Measurements from ENCODE around the gene GNG7.
"Not testable (repeated sequence)": the region's sequence is repeated elsewhere in the genome, so short reads cannot be mapped to it uniquely, and the experiment has no call there.

GNG7 gene

DNA sequence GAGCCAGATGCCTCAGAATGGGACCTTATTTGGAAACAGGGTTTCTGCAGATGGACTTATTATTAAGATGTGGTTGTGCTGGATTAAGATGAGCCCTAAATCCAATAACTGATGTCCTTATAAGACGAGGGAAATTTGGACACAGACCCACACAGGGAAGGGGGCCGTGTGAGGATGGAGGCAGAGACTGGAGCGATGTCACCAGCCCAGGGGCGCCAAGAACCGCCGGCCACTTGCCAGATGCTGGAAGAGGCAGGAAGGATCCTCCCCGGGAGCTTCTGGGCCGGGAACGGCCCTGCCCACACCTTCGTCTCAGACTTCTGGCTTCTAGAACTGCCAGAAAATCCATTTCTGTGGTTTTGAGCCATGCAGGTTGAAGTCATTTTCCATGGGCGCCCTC lies 26.6 kb downstream of the GNG7 start:
- DNase-seq, result no peak

DNA sequence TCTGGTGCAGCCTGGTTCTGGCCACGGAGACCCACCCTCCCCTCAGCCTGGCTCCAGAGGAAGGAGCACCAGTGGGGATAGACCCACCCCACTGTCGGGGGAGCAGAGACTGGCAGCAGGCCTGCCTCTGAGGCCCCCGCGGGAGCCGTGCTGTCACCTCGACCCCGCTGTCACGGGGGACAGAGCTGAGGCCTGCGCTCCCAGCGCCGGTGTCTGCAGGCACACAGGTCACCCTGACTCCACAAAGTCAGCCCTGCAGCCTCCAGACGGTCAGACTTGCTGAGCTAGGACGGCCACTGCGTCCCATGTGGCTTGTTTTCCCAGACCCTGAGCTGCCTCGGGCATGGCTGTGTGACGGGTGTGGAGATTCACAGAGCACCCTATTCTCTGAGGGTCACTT lies 32.3 kb downstream of the GNG7 start:
- no peak for DNase-seq

DNA sequence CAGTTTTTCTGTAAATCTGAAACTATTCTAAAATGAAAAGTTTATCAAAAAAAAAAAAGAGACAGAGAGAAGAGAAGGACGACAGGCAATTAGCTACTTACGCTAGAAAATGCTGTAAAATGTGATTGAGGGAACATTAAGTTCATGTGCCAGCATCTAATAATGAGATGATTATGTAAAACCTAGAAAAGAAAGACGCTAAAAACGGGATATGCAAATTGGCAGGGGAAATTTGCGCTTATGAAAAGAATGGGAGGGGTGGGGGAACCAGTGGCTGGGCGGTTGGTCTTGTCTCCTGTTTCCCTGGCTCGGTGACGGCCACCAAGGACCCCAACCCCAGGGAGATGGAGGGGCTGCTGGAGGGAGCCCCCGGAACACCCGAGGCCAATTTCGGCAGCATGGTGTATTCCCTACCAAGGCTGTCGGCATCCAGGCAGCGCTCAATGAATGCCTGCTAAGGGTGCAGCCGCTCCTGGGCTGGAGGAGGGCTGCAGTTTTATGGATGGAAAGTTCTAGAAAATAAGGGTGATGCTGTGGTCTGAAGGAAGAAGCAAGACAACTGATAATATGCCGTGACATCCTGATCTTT lies 34.2 kb downstream of the GNG7 start:
- no peak for DNase-seq

DNA sequence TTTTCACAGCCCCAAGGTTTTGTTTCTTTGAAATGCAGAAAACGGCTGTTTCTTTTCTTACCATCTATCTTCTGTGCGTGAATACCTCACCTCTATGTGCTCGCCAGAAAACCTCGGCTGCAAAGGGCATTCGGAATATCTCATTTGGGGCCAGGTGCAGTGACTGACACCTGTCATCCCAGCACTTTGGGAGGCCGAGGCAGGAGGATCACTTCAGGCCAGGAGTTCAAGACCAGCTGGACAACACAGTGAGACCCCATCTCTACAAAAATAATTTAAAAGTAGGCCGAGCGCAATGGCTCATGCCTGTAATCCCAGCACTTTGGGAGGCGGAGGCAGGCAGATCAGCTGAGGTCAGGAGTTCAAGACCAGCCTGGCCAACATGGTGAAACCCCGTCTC lies 35.1 kb downstream of the GNG7 start:
- not testable (repeated sequence) for DNase-seq

DNA sequence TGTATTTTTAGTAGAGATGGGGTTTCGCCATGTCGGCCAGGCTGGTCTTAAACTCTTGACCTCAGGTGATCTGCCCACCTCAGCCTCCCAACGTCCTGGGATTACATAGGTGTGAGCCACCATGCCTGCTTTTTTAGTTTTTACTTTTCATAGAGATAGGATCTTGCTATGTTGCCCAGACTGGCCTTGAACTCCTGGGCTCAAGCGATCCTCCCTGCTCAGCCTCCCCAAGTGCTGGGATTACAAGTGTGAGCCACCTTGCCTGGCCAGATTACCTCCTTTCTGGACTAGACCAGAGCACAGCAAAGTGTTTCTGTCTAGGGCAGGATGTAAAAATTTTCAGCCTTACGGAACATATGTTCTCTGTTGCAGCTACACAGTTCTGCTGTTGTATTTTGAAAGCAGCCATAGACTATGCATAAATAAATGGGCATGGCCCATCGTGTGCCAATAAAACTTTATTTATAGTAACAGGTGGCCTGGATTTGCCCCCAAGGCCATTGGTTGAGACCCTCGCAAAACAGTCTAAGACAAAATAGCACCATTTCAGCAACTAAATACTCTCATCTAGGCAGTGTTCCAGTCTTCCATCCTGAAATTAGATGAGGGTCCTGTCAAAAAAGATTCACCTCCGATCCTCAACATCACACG lies 36.0 kb downstream of the GNG7 start:
- DNase-seq, result no peak

DNA sequence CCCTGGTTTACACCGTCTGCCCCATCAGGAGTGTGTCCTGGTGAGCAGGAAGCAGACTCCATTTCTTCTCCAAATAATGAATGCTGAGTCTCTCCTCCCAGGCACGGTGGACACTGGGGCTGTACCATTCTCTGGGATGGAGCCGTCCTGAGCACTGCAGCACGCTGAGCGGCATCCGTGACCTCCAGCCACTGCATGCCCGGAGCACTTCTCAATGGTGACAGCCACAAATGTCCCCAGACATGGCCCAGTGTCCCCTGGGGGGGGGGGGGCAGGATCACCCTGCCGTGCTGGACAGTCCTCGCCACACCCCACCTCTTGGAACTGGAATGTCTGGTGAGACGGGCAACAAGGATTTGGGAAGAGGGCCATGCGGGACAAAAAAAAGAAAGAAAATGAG lies 37.4 kb downstream of the GNG7 start:
- DNase-seq, result no peak

DNA sequence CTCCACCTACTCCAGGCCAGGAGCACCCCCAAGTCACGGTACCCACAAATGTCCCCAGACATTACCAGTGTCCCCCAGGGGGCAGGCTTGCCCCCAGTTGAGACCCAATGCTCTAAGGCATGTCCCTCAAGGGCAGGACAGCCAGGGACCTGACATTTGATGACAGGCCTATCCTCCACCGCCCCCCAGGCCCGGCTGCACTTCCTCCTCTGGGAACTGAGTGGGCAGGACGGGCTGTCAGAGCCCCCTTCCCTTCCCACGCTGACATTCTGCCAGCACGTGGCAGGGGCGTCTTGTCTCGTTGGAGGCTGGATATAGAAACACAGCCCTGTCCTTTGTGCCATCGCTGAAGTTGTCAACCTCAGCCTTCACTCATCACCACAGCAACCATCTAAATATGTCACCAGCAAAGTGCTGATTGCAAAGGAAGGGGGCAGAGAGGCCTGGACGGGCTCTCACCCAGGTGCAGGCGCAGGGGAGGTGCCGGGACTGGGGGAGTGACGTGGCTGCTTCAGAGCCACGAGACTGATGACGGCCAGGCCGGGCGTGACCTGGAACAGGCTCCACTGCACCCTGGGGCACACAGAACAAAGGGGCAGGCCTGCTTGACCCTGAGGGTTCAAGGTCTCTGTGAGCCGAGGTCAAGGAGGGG lies 38.4 kb downstream of the GNG7 start:
- no peak for DNase-seq

DNA sequence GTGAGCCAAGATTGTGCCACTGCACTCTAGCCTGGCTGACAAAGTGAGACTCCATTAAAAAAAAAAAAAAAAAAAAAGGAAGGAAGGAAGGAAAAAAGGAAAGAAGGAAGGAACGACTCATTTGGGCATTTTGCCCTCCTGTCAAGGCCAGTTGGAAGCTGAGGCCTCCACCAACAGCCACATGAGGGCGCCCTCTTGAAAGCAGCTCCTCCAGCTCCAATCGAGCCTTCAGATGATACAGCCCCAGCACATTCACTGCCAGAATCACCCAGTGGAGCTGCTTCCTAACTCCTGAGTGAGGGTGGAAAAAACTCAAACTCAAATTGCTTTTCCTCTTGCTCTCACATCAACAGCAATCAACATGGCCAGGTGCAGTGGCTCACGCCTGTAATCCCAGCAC lies 40.9 kb downstream of the GNG7 start:
- DNase-seq, result no peak

DNA sequence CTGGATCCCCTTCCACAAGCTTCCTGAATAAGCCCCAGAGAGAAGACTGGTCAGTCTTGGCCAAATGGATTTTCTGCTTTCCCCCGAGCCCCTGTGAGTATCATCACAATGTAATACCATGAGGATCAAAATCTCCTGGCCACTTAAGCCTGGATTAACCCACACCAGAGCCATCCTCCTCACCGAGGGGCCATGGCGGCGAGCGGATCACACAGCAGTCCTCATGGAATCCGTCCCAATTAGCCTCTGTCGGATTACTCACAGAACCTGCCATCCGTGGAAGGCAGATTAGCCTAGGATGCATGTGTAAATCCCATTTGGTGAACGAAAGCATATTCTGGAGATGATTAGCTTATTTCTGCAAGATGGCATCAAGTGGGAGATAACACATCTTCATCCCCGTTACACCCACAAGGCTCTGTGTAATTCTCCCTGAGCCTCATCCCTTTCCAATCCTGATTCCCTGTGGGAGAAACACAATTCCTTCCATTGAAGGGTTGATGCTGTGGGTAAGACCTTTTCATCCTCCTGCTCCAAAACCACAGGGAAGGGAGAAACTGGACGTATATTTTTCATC lies 42.5 kb downstream of the GNG7 start:
- no peak for DNase-seq

DNA sequence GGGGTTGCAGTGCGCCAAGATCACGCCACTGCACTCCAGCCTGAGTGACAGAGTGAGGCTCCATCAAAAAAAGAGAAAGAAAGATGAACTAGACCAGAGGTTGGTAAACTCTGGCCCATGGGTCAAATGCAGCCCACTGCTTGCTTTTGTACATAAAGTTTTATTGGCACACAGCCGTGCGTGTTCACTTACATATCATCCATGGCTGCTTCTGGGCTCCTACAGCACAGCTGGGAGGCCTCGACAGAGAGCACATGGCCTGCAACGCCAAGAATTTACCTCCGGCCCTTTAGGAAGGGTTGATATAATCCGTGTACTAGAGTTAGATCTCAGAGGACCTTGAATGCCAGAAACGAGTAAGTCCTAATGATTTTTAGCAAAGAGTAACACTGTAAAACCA lies 46.0 kb downstream of the GNG7 start:
- DNase-seq, result no peak

DNA sequence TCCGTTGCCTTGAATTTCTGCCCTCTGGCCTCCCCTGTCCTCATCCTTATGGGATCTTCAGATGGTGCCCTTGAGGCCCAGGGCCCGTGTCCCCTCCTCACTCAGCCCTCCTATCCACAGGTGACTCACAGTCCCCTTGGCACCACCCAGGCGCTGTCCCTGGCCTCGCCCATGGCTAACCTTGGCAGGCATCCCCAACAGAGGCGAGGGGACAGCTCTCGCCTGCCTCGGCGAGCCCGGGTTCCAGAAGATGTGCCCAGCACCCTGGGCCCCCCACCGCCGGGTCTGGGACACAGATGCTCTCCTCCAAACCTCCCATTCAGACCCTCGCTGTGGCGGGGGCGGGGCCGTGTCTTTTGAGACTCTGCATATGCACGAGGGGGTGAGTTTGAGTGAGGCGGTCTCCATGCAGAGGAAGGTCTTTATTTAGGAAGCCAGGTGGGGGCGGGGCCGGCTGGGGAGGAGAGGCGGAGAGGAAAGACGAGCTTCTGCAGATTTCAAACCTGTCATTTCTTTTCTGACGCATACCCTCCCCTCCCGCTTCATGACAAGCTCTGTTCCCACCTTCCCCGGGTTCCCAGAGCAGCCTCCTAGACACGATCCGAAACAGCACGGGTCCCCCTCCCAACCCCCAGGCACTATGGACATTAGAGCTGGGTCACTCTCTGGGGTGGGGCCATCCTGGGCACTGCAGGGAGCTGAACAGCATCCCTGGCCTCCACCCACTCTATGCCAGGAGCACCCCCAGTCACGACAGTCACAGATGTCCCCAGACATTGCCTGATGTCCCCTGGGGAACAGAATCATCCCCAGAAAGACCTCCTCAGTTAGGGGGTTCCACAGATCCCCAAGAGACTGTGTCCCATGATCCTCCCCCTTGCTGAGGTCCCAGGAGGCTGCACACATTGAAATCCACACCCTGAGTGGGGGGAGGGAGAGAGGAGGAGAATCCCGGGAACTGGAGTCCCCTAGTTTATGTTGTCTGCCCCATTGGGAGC lies 48.5 kb downstream of the GNG7 start:
- no peak for DNase-seq

DNA sequence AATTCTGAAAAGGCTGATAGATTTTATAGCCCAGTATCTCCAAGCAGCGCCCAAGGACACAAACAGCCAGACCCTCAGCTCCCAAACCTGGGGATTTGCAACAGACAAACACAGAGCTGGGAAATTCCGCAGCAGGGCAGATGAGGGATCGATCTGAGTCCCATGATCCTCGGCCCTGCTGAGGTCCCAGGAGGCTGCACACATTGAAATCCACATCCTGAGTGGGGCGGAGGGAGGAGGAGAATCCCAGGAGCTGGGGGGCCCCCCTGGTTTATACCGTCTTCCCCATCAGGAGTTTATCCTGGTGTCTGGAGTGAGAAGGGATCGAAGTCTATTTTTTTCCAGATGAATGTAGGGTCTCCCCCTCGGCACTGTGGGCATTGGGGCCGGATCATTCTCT lies 49.3 kb downstream of the GNG7 start:
- no peak for DNase-seq

DNA sequence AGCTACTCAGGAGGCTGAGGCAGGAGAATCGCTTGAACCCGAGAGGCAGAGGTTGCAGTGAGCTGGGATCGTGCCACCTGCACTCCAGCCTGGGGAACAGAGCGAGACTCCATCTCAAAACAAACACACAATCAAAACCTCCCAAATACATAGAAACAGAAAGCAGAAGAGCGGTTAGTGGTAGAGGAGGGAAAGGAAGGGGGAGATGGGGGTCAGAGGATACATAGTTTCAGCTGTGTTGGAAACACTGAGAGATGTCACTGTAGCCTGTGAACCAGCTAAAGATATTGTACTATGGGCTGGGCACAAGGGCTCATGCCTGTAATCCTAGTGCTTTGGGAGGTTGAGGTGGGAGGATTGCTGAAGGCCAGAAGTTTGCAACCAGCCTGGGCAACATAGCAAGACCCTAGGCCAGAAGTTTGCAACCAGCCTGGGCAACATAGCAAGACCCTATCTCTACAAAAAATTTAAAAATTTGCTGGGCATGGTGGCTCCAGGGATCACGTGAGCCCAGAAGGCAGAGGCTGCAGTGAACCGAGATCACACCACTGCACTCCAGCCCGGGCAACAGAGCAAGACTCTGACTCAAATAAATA lies 49.9 kb downstream of the GNG7 start:
- DNase-seq, result no peak

DNA sequence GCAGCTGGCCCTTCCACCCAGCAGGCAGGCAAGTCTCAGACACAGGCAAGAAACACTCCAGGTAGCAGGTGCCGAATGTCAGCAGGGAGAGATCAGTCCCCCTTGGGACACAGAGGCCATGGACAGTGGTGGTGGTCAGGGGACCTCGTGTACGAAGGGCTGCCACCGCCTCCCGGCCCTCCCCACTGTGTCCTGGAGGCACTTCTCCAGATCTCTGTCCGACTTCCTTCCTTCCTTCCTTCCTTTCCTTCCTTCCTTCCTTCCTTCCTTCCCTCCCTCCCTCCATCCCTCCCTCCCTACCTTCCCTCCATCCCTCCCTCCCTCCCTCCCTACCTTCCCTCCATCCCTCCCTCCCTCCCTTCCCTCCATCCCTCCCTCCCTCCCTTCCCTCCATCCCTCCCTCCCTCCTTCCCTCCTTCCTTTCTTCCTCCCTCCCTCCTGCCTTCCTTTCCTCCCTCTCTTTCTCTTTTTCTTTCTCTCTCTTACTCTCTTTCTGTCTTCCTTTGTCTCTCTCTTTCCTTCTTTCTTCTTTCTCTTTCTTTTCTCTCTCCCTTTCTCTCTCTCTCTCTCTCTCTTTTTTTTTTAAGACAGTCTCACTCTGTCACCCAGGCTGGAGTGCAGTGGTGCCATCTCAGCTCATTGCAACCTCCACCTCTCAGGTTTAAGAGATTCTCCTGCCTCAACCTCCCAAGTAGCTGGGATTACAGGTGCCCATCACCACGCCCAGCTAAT lies 51.3 kb downstream of the GNG7 start:
- not testable (repeated sequence) for DNase-seq

DNA sequence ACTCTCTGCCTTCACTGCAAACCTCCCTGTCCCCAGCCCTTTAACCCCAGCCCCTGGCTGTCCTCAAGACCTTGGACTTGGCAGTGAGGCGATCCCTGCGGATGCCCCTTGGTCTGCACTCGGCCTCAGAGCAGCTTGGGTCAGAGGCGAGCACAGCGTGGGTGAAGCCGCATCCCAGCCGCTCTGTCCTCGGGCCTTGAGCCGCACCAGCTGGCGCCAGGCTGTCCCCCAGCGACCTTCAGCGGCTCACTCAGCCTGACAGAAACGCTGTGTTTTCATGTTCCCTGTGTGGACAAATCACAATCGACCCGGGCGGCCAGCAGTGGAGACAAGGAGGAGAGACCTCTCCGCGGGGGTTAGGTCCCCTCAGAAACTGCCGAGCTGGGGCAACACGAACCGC lies 52.0 kb downstream of the GNG7 start:
- no peak for DNase-seq

DNA sequence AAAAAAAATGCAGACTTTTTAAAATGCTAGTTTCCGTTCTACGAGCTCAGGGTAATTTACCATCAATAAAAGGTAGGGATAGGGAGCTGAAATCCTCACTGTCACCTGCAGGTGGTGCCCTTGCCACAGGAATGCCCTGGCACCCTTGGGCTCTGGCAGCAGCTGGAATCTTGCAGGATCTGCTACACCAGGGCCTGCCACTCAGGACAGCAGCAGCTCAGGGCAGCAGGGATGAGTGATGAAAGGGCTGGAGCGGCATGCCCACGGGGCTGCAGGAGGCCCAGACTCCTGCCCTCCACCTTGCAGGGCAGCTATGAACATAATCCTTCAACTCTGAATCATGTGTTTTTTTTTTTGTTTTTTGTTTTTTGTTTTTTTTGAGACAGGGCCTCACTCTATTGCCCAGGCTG lies 54.0 kb downstream of the GNG7 start:
- DNase-seq, result peak; percentile 61

DNA sequence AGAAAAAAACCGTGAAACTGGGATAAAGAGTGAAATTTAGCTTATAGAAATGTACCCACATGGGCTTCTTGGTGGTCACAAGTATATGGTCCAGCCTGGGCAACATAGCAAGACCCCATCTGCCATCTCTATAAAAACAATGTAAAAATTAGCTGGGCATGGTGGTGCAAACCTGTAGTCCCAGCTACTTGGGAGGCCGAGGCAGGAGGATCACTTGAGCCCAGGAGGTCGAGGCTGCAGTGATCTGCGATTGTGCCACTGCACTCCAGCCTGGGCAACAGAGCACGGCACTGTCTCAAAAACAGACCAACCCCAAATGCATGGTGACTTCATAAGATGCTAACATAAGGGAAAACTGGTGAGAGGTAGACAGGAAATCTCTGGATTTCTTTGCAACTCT lies 54.4 kb downstream of the GNG7 start:
- DNase-seq, result no peak

DNA sequence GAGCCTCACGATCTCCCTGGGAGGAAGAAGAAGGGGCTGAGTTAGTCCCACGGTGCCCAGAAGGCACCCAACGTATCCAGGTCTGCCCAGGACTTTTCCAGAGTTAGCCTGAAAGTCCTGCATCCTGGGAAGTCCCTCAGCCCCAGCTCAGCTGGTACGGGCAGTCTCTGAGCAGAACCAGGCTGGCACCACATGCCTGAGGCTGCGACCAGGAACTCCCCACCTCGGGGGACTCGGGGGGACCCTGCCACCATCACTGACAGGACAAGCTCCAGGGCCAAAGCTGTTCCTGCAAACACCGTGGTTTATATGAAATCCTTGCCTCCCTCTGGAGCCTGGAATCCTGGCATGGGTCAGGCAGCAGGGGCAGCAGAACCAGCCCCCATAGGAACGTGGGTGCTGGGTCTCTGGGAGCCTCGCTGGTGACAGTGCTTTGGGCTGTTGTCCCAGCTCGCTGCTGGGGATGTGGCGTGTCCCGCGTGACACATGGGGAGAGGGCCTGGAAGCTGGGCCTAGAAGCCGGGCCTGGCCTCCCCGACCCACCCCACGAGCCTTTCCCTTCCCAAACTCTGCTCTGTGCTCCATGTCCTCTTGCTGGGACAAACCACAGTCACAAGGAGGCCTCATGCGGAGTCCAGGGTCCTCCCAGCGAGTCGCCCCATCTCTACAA lies 55.5 kb downstream of the GNG7 start:
- DNase-seq, result no peak

DNA sequence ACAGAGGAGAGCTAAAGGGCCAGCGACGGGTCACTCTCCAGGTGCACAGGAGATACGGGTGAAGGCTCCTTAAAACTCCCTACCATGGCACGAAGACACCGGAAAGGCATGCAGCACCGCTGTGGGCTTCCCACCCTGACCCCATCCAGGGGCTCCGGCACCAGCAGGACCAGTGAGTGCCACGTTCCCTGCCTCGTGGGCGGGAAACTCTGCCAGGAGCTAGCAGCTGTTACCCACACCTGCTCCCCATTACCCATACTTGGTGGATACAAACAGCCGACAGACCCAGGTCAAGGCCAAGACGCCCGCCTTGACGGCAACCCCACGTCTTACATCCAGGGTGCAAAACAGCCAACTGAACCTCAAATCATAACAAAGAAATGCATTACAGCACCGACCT lies 56.7 kb downstream of the GNG7 start:
- DNase-seq, result no peak

DNA sequence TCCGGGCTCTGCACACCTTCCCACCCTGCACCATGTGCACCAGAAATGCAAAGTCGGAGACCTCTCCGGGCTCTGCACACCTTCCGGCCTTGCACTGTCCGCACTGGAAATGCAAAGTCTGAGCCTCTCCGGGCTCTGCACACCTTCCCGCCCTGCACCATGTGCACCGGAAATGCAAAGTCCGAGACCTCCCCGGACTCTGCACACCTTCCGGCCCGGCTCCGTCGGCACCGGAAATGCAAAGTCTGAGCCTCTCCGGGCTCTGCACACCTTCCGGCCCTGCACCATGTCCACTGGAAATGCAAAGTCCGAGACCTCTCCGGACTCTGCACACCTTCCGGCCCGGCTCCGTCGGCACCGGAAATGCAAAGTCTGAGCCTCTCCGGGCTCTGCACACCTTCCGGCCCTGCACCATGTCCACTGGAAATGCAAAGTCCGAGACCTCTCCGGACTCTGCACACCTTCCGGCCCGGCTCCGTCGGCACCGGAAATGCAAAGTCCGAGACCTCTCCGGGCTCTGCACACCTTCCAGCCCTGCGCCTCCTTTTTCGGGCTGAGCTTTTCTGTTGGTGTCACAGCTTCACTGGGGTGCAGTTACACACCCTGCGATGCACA lies 59.3 kb downstream of the GNG7 start:
- not testable (repeated sequence) for DNase-seq

DNA sequence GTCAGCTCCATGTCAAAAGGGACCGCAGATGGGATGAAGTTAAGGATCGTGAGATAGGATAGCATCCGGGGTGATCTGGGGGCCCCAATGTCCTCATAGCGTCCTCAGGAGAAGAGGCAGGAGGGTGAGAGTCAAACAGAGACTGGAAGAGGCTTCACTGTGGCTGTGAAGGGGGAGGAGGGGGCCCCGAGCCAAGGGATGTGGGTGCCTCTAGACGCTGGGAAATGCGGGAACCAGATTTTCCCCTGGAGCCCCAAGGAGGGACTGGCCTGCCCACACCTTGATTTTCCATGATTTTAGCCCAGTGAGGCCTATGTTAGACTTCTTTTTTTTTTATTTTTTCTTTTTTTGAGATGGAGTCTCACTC lies 61.2 kb downstream of the GNG7 start:
- DNase-seq, result no peak
